Esophagus (tissue), 2 donors: Measurements from ENCODE around the gene TRIM28. TPM values are rescaled to one million over a fixed set of nuclear protein-coding genes. Genes with fewer than 3 reads are reported as not detected.
A peak's percentile ranks its signal among the peaks of the same experiment; 100 is the strongest.
"Not testable (repeated sequence)": the region's sequence is repeated elsewhere in the genome, so short reads cannot be mapped to it uniquely, and the experiment has no call there.

ENCODE experiments used
- H3K27ac ChIP-seq, 2 donors: one replicate each; pipeline ENCODE4 v1.5.1; 2013; ENCODE audit warnings: low read depth in 2 of 2, mild to moderate bottlenecking in 2 of 2, inconsistent platforms in 1 of 2, low read length in 1 of 2, moderate library complexity in 1 of 2
- H3K27me3 ChIP-seq, 2 donors: one replicate each; pipeline ENCODE4 v1.6.1; 2013; ENCODE audit warnings: low read length in 2 of 2, control low read depth in 1 of 2, mild to moderate bottlenecking in 1 of 2; ENCODE audit not compliant: insufficient read depth in 2 of 2, control insufficient read depth in 1 of 2
- H3K36me3 ChIP-seq, 2 donors: one replicate each; pipeline ENCODE4 v1.6.1; 2013; ENCODE audit warnings: low read length in 1 of 2; ENCODE audit not compliant: control insufficient read depth in 2 of 2, insufficient read depth in 2 of 2
- H3K4me1 ChIP-seq, 2 donors: one replicate each; pipeline ENCODE4 v1.6.1; 2013; ENCODE audit warnings: low read length in 1 of 2; ENCODE audit not compliant: control insufficient read depth in 2 of 2, insufficient read depth in 2 of 2
- H3K4me3 ChIP-seq, 2 donors: one replicate each; pipeline ENCODE4 v1.5.1; 2013; ENCODE audit warnings: low read length in 2 of 2, mild to moderate bottlenecking in 2 of 2, low read depth in 1 of 2, moderate library complexity in 1 of 2
- H3K9me3 ChIP-seq, 2 donors: one replicate each; pipeline ENCODE4 v1.6.1; 2013; ENCODE audit warnings: mild to moderate bottlenecking in 2 of 2, low read depth in 1 of 2, low read length in 1 of 2, moderate library complexity in 1 of 2; ENCODE audit not compliant: control insufficient read depth in 2 of 2, insufficient read depth in 1 of 2
- WGBS, 2 donors: extraction: QIAGEN DNeasy Blood & Tissue Kit; methylation state at CpG; one replicate each; pipeline ENCODE4 v1.1.7; 2013; 5-methylcytosine and 5-hydroxymethylcytosine counted together
- polyA plus RNA-seq, 2 donors: library from polyadenylated mRNA; stranded (reverse); fragments of 200-250 nt; gene quantifications; one replicate each; pipeline ENCODE4 v1.2.3, GENCODE V29; 2013
- donor health status: healthy with polysubstance abuse.
- donor health status: Bipolar disorder and iron deficiency.

TRIM28 gene
- polyA plus RNA-seq, 2 donors = 159 to 175 TPM

GRCh38 chr19:58570770-58571574 is 27.1 kb downstream of the TRIM28 start:
- H3K27me3 ChIP-seq = no peaks in the 10 kb centered on the region
- H3K36me3 ChIP-seq = peaks cover 3 to 21% of the 10 kb centered on the region in 2 donors
- no peak overlapping the region for H3K4me3 ChIP-seq
- WGBS, 2 donors = 92 to 93% methylated on average over 25 of the region's 25 CpGs
- peaks cover 4 to 7% of the 10 kb centered on the region in 2 donors for H3K4me1 ChIP-seq
- no peaks in the 10 kb centered on the region for H3K9me3 ChIP-seq
- no peak overlapping the region for H3K27ac ChIP-seq

GRCh38 chr19:58571575-58571947 is 27.7 kb downstream of the TRIM28 start:
- H3K36me3 ChIP-seq = peaks cover 3 to 21% of the 10 kb centered on the region in 2 donors
- no peaks in the 10 kb centered on the region for H3K9me3 ChIP-seq
- H3K27me3 ChIP-seq = no peaks in the 10 kb centered on the region
- 95% methylated on average over 8 of the region's 8 CpGs for WGBS, 2 donors
- peaks cover 4 to 7% of the 10 kb centered on the region in 2 donors for H3K4me1 ChIP-seq
- H3K4me3 ChIP-seq = no peak overlapping the region
- H3K27ac ChIP-seq = no peak overlapping the region

GRCh38 chr19:58572026-58572817 is 28.4 kb downstream of the TRIM28 start:
- H3K4me3 ChIP-seq = peak overlapping the region; percentile 64 to 70
- H3K27me3 ChIP-seq = no peaks in the 10 kb centered on the region
- WGBS, 2 donors = 37 to 45% methylated on average over 22 to 24 of the region's 24 CpGs
- peaks cover 4 to 7% of the 10 kb centered on the region in 2 donors for H3K4me1 ChIP-seq
- H3K9me3 ChIP-seq = no peaks in the 10 kb centered on the region
- H3K36me3 ChIP-seq = peaks cover 3 to 21% of the 10 kb centered on the region in 2 donors
- peak overlapping the region; percentile 87 to 100 for H3K27ac ChIP-seq

- Histone ChIP-seq H3K27ac (peak within 1 kb of the TSS; percentile 87 to 100), H3K36me3 (peaks cover 3 to 23% of the 10 kb centered on the region in 2 donors), H3K27me3 (no peaks in the 10 kb centered on the region), H3K9me3 (no peaks in the 10 kb centered on the region), H3K4me3 (peak within 1 kb of the TSS; percentile 64 to 70), H3K4me1 (peaks cover 4 to 7% of the 10 kb centered on the region in 2 donors)
- whole genome bisulfite sequencing, 2 donors = 0 to 1% methylated on average over 66 to 75 of the region's 75 CpGs
These were observed 29.2 kb downstream of the TRIM28 start, which contains the start of gene MZF1 for GRCh38 chr19:58572818-58573657. MZF1 (minus strand) TSS chr19:58573335; CDS start chr19:58571389, 1,946 bp downstream.

GRCh38 chr19:58573658-58574164 is 29.8 kb downstream of the TRIM28 start:
- peaks cover 3 to 23% of the 10 kb centered on the region in 2 donors for H3K36me3 ChIP-seq
- no peaks in the 10 kb centered on the region for H3K27me3 ChIP-seq
- H3K4me1 ChIP-seq = peaks cover 4 to 7% of the 10 kb centered on the region in 2 donors
- H3K4me3 ChIP-seq = peak overlapping the region; percentile 64 to 70
- H3K27ac ChIP-seq = peak overlapping the region; percentile 87 to 100
- H3K9me3 ChIP-seq = no peaks in the 10 kb centered on the region
- 1 to 2% methylated on average over 20 of the region's 20 CpGs for WGBS, 2 donors

DNA sequence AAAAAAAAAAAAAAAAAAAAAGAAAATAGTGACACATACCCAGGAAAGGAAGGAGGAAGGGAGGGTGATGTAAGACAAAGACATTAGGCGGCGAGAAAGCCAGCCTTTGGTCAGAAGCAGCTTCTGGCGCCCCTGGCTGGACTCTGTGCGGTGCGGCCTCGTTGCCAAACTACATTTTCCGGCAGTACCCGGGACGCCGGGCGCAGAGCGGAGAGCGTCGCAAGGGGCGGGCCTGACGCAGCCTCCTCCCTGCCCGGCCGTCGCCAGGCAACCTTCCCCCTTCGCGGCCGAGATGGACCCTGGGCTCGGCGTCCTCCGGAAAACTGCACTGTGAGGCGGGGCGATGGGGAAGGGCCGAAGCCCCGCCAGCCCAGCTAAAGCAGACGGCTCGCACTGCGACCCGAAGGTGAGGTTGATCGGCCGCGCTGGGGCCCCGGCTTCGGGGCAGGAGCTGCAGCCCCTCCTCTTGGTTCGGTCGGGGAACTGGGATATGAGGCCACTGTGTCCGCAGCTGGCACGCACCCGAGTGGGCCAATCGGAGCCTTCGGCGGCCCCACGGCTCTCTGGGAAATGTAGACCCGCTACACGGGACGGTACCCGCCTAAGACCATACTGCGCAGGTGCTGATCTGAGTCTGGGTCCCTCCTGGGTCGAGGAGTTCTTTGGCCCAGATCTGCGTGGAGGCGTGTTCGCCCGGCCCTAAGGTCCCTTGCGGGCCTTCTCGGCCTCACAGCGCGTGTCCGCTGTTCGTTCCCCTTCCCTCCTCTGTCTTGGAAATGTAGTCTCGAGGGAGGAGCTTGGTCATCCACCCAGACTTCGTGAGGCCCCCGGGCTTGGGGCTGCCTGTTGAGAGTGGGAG is 31.5 kb downstream of the TRIM28 start:
- H3K4me1 ChIP-seq = peaks cover 4 to 7% of the 10 kb centered on the region in 2 donors
- 0 to 1% methylated on average over 66 of the region's 66 CpGs for WGBS, 2 donors
- H3K27me3 ChIP-seq = no peaks in the 10 kb centered on the region
- peak overlapping the region; percentile 94 to 96 for H3K27ac ChIP-seq
- H3K36me3 ChIP-seq = peaks cover 3 to 11% of the 10 kb centered on the region in 2 donors
- H3K4me3 ChIP-seq = peak overlapping the region; percentile 84 to 86
- no peaks in the 10 kb centered on the region for H3K9me3 ChIP-seq

DNA sequence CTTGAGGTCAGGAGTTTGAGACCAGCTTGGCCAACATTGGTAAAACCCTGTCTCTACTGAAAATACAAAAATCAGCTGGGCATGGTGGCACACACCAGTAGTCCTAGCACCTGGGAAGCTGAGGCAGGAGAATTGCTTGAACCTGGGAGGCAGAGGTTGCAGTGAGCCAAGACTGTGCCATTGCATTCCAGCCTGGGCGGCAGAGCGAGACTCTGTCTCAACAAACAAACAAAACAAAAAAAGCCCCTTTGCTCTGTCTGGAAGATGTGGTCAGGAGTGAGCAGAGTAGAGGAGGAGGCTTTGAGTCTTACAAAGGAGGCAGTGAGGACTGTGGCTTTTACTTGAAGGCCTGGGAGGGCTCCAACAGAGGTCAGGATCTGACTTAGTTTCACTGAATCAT is 33.7 kb downstream of the TRIM28 start:
- WGBS, 2 donors = 90 to 98% methylated on average over 2 of the region's 2 CpGs
- not testable (repeated sequence) for H3K9me3 ChIP-seq, H3K4me1 ChIP-seq, H3K27me3 ChIP-seq, H3K27ac ChIP-seq, H3K36me3 ChIP-seq, H3K4me3 ChIP-seq

DNA sequence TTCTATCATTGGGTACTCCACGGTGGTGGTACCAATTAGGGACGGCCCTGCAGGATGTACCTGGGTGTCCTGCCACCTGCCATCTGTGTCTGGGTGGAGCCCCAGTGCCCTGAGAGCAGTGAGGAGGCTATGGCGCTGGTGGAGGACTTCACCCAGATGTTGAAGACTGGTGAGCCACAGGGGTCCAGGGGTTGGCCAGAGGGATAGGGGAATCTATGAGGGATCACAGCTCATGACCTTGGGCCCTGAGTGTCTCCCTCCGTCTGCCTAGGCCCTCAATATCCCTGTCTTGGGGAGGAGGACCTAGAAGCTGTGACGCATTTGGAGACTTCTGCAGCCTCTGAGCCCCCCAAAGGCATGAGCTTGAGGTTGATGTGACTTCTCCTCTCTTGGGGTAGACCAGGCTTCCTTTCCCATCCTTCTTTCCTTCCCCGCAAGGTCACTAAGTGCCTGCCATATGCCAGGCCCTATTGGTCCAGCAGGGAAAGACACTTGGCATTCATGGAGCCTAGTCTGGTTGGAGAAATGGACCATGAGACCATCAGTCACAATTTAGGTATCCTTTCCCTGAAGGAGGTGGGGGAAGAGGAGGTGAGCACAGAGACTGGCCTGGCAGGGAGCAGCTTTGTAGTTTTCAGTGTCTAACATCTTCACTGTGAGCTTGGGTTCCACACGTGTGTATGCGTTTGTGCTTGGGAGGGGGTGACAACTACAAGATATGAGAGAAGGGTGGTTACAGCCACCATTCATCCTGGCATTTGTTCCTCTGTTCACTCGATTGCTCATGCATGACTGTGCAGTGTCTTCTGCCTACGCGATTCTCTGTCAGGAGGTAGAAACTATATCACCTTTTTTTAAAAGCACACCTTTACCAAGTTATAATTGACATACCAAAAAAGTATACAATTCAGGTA is 34.4 kb downstream of the TRIM28 start:
- H3K4me1 ChIP-seq = peaks cover 0 to 7% of the 10 kb centered on the region in 2 donors
- H3K9me3 ChIP-seq = no peaks in the 10 kb centered on the region
- H3K4me3 ChIP-seq = no peak overlapping the region
- H3K36me3 ChIP-seq = peaks cover 0 to 12% of the 10 kb centered on the region in 2 donors
- H3K27me3 ChIP-seq = no peaks in the 10 kb centered on the region
- WGBS, 2 donors = 83 to 84% methylated on average over 11 of the region's 11 CpGs
- no peak overlapping the region for H3K27ac ChIP-seq
